NCI-H82 treated with DMSO at 0.1 percent for 48 hours (cell line): Measurements from ENCODE around the gene DNAH2.
A peak's percentile ranks its signal among the peaks of the same experiment; 100 is the strongest.

Experiments used
- DNase-seq: peaks from one replicate; lab custom pipeline; 2025; ENCODE audit not compliant: unreplicated experiment; lab: John Stamatoyannopoulos, UW

DNAH2 gene

DNA sequence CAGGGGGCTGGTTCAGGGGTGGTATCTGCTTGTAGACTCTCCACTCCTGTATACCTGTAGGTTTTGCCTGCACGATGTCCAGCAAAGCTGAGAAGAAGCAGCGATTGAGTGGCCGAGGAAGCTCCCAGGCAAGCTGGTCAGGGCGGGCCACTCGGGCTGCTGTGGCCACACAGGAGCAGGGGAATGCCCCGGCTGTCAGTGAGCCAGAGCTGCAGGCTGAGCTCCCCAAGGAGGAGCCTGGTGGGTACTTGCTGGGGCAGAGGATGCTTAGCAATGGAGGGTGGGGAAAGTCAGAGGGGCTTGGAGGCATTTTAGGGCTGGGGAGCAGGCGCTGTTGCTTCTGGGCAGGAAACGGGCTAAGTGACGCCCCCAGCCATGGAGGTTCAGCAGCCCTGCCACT is 2.1 kb downstream of the DNAH2 start:
- DNase-seq, result no peak

DNA sequence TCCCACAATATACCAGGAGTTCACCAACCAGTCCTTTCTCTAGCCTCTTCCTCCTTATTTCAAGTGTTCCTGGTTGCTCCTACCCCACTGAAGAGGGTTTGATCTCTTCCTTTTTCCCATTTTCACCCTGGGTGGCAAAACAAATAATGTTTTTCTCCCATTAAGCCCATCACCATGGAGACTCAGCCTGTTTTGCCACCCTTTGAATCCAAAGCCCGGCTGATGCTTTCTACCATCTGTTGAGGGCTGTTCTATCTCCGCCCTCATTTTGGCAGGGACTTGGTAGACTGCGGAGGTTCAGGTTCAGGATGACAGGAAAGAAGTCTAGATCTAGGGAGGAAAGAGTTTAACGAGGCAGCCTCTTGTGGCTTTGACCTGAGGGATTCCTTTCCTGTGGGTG is 2.6 kb downstream of the DNAH2 start:
- peak; percentile 74 for DNase-seq

DNA sequence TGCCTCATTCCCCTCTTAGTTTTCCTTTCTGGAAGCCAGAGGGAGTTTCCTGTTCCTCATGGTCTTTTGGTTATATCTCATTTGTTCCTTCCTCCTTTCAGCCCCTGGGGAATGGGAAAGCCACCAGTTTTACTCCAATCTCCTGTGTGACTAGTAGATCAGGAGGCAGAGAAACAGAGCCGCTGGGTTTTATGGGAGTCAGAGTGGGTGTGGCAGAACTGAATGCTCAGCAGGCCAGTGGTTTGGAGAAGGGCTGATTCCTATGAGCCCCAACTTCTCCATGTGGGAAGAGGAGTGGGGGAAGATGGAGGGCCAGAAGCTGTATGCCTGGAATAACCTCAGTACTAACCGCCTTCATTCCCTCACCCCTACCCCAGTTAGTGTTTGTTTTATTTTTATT is 4.1 kb downstream of the DNAH2 start:
- no peak for DNase-seq

DNA sequence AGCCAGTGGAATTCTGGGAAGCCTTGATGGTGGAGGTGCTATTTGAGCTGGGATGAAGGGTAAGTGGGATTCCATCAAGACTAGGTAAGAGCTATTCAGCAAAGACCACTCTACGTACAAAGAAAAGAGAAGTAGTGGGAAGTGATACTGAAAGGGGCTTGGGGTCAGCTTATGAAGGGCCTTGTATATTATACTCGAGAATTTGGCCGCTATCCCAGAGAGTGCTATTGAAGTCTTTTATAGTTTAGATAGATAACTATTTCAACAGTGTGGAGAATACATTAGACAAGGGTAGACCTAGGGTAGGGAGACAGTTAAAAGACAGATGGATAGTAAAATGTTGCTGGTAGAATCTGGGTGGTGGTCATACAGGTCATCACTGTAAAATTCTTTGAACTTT is 10.3 kb downstream of the DNAH2 start:
- no peak for DNase-seq

DNA sequence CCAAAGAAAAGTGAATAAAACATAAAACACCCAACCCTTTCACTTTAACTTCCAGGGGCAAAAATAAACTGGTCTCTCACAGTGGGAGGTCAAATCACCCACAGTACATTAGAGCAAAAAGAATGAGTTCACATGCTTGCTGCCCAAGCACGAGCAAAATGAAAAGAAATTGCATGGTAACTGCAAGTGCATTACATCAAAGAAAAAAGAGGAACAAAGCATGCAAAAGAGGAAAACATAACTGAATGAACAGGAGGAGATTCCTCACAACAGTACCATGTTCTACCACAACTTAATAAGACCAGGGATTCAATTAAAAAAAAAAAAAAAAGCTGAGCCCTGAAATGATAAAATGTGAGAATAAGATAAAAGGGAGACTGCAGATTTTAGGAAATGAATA is 12.3 kb downstream of the DNAH2 start:
- DNase-seq, result no peak

DNA sequence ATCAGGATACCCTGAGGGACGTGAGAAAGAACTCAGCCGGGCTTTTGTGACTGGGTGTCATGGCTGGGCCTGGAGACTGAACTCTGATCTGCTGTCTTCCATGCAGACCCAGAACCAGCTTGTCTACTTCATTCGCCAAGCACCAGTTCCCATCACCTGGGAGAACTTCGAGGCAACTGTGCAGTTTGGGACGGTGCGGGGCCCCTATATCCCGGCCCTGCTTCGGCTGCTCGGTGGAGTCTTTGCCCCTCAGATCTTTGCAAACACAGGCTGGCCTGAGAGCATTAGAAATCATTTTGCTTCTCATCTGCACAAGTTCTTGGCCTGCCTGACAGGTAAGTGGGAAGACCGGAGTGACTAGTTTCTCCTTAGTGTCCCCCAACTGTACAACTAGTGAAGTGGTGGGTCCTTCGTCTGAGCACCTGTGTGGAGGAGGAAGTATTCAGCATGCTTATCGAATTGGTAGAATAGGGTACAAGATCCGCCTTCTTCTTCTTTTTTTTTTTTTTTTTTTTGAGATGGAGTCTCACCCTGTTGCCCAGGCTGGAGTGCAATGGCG is 15.5 kb downstream of the DNAH2 start:
- no peak for DNase-seq

DNA sequence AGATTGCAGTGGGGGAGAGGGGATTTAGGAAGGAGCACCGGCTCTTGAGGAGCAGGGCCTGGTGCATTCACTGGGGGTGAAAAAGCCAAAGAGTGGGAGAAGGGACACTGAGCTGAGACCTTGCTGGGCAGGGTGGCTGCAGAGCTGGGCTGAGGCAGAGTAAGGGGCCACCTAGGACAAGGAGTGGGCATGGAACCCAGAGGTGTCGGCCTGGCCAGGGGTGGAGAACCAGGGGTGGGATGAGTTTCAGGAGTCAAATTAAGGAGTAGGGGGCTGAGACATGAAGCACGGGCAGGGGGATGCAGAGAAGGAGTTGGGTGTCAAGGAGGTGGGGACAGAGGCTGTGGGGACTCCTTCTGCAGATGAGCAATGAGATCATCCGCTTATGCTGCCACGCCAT is 20.1 kb downstream of the DNAH2 start:
- DNase-seq, result no peak

DNA sequence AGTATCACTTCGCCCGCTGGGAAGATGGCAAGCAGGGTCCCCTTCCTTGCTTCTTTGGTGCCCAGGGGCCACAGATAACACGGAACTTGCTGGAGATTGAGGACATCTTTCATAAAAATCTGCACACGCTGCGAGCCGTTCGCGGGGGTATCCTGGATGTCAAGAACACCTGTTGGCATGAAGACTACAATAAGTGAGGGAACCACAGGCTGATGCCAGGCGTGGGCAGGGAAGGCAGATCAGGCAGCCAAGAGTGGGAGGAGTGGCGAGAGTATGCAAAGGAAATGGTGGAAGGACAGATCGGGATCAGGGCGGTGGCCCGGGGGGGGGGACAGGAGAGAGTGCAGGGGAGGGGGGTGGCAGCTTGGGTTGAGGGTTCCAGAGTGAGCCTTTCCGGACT is 22.2 kb downstream of the DNAH2 start:
- DNase-seq, result no peak

DNA sequence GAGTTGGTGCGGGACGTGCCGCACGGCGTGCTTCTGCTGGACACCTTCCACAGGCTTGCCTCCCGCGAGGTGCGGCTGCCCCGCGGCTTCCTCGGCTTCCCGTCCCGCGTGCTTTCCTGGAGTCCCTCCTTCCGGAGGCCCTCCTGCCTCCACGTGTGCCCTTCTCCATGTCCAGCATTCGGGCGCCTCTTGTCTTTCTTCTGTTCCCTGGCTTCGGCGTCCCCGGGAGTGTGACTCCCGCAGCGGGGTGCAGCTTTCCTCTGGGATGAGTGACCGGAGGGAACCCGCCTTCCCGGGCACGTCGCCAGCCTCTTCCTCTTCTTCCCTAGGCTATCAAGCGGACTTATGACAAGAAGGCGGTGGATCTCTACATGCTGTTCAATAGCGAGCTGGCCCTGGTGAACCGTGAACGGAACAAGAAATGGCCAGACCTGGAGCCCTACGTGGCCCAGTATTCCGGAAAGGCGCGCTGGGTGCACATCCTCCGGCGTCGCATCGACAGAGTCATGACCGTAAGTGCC is 23.0 kb downstream of the DNAH2 start:
- DNase-seq, result no peak

DNA sequence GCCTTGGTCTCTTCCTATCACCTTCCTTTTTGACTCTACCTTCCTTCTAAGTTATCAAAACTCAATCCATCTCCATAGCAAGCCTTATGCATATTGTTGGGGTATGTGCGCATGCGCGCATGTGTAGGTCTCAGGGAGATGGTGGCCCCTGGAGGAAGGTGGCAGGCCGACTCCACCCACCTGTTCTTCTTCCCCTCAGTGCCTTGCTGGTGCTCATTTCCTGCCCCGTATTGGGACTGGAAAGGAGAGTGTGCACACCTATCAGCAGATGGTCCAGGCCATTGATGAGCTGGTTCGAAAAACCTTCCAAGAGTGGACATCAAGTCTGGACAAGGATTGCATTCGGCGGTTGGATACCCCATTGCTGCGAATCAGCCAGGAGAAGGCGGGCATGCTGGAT is 25.2 kb downstream of the DNAH2 start:
- DNase-seq, result no peak

DNA sequence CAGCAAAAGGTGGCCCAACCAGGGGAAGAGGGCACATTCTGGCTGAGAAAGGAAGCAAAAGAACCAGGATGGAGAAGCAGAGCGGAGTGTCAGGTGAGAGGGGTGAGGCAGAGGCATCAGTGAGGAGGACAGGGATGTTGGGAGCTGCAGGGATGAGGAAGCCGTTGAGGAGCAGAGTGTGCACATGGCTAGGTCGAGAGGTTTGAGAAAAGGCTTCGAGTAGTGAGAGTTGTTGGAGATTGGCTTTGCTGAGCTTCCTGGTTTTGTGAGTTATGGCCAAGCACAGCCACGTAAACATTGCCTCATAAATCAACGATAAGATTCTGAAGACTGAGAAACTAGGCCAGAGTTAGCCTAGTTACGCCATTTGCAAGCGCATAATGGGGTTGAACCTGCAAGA is 26.9 kb downstream of the DNAH2 start:
- DNase-seq, result no peak

DNA sequence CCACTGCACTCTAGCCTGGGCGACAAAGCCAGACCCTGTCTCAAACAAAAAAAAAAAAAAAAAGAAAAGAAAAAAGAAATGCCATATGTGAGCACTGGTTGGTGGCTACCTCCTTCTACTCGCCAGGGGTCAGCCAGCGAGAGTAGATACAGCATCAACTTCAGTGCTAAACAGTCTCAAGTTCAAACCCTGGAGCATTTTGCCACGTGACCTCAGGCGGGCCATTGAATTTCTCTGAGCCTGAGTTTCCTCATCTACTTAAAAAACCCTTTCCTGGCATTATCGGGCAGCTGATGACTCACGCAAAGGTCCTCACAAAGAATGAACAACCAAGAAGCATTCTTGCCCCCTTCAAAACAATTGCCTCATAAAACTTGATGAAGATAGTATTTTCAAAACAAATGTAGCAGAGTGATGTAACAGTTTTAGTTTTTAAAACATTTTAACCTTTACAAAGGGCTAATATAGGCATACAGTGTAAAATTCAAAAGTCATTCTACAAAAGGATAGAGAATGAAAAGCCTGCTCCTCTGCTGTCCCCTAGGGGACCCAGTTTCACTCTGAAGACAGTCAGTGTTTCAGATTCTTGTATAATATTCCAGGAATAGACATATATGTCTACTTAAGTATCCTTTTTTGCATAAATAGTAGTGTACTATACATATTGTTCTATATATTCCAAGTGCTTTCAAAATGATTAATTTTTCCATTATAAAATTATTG is 28.4 kb downstream of the DNAH2 start:
- no peak for DNase-seq

DNA sequence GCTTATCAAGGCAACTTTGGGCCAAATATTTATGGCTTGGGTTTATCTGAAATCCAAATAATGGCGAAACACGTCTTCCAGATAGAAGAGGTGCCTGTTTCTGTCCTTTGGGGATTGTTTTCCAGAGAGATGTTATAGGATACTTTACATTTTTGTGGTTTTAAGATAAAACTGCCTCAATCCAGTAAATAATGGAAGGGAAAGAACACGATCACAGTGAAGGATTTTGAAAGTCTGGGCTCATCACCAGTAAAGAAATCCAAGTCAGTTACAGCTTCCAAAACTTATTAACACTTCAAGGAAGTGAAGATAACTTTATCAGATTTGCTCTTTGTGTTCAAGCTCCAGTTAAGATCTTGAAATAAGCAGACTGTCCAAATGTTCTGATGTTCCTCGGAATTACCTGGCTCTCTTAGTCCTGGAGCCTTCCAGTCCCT is 30.1 kb downstream of the DNAH2 start:
- no peak for DNase-seq

DNA sequence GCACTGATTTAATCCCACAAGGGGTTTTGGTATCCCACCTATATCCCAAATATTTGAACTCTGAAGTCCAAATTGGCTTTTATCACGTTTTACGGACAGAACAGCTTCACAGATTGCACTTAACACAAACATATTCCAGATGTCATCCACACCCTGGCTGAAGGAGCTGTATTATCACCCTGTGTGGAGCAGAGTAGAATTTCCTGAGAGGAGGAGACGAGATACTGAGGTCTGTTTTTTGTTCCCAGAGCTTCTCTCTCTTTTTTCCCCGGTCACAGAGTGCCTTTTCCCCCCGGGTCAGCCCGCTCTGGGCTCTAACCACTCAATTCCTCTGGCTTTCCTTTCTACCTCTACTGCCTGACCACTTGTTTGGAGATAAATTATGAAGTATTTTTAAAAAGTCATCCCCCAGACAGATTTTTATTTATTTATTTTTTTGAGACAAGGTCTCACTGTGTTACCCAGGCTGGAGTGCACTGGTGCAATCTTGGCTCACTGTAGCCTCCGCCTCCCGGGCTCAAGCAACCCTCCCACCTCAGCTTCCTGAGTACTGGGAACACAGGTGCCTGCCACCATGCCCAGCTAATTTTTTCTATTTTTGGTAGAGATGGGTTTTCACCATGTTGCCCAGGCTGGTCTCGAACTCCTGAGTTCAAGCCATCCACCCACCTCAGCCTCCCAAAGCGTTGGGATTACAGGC is 30.7 kb downstream of the DNAH2 start:
- no peak for DNase-seq

DNA sequence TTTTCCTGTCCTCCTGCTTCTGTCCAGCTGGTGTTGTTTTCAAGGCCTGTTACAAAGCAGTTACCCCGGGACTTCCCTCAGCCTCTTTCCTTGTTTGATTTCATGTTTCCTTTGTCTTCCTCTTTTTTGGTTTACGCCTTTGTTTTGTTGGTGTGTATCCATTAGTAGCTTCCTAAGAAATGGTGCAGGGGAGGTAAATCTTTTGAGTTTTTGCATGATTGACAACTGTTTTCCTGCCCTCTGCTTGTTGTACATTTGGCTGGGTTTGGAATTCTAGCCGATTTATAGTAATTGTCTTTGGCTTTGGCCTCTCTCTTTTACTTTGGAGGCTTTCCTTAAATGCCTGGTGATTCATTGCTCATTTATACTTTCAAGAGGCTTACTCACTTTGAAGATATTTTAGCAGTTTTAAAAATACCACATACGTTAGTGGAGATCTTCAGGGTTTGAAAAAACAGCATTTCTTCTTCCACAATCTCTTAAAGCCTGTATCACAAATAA is 32.8 kb downstream of the DNAH2 start:
- no peak for DNase-seq

DNA sequence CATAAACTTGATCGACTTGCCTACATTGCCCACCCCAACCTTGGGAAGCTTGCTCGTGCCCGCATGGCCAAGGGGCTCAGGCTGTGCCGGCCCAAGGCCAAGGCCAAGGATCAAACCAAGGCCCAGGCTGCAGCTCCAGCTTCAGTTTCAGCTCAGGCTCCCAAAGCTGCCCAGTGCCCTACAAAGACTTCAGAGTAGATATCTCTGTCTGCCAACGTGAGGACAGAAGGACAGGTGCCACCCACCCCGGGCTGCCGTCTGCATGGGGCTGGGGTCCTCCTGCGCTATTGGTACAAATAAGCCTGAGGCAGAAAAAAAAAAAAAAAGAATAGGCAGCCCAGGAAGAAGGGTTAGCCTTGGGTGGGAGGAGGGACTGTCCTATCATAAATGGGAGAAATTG is 37.1 kb downstream of the DNAH2 start:
- DNase-seq, result no peak

DNA sequence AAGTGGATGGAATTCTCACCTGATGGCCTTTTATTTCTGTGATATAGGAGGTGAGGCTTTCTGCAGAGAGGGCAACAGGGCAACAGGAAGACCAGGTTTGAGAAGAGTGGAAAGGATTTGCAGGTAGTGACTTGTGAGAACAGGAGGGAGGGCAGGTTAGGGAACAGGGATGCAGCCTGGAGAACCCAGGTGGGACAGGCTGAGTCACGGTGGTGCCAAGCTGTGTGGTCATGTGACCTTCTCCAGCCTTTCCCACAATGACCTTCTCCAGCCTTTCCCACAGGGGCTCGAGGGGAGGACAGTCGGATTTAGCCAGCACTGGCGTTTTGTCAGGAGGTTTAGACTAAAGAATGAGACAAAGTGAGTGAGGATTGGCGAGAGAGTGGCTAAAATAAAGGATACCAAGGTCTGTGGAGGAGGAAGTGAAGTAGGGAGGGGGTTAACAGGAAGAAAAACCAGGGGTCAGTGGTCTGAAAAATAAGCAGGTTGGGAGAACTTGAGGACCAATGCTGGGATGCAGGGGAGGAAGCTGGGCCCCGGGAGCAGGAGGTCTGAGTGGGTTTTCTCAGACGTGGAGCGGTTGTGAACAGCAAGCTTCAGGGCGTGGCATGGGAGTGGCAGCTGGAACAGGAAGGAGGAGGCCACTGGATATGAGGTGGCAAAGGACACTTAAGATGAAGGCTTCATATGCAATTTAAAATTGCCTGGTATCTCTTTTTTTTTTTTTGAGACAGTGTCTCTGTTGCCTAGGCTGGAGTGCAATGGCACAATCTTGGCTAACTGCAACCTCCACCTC is 37.7 kb downstream of the DNAH2 start:
- DNase-seq, result no peak

DNA sequence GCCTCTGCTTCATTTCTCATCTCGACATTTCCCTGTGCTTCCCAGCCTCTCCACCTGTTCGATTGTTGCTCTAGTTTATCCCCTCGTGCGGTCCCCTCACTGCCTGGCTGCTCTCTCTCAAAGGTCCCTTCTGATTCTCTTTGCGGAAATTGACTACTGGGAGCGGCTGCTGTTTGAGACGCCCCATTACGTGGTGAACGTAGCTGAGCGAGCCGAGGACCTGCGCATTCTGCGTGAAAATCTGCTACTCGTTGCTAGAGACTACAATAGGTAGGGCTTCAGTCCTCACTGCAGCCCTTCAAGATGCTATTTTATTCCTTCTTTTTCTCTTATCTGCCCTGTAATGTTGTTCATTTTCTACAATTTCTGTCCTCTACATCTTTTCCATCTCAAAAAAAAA is 39.4 kb downstream of the DNAH2 start:
- DNase-seq, result no peak

DNA sequence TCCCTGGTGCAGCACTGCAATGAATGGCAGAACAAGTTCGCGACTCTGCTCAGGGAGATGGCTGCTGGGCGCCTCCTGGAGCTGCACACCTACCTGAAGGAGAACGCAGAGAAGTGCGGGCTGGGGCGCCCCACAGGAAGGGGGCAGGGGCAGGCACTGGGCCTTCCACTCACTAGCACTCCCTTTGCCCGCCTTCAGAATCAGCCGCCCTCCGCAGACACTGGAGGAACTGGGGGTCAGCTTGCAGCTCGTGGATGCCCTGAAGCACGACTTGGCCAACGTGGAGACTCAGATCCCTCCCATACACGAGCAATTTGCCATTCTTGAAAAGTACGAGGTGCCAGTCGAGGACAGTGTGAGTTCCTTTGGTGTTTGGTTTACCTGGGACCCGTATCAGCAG is 46.4 kb downstream of the DNAH2 start:
- no peak for DNase-seq

DNA sequence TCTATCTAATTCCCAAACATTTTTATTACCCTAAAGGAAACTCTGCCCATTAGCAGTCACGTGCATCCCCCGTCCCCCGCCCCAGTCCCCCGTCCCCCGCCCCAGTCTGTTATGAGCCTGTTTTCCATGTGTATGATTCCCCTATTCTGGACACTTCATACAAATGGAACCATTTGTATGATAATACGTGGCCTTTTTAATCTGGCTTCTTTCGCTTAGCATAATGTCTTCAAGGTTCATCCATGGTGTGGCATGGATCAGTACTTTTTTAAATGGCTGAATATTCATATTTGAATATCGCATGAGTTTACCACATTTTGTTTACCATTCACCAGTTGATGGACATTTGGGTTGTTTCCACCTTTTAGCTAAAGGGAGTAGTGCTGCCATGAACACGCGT is 49.5 kb downstream of the DNAH2 start:
- no peak for DNase-seq

DNA sequence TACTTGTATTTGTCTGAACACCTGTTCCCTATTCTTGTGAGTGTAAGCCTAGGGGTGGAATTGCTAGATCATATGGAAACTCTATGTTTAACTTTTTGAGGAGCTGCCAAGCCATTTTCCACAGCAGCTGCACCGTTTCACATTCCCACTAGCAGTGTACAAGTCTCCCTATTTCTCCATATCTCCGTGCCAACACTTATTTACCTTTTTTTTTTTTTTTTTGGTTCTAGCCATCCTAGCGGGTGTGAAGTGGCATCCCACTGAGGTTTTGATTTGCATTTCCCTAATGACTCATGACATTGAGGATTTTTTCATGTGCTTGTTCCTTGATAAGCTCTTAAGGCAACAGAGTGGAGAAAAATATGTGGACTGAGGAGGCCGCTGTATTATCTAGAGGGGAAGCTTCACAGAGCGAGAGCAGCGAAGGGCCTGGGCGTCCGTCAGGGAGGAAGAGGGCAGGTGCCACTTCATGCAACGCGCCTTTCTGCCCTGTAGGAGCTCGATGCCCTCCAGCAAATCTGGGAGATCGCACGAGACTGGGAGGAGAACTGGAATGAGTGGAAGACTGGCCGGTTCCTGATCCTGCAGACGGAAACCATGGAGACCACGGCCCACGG is 50.0 kb downstream of the DNAH2 start:
- DNase-seq, result no peak
